Measurements from ENCODE around the gene SHMT2.

SHMT2 gene

GRCh38 chr12:57234233-57234570, 4.7 kb downstream of the SHMT2 start:
- TF ChIP-seq CSRNP3 (CRISPR knock-in tag; IDR thresholded peaks at IDR 0.05) (no peak), ZNF70 (CRISPR knock-in tag; IDR thresholded peaks at IDR 0.05) (no peak), OSR1 (CRISPR knock-in tag; IDR thresholded peaks at IDR 0.05) (no peak), ZFP3 (CRISPR knock-in tag; IDR thresholded peaks at IDR 0.05) (no peak), PATZ1 (CRISPR knock-in tag; IDR thresholded peaks at IDR 0.05; ENCODE audit: borderline replicate concordance) (no peak), ESRRG (CRISPR knock-in tag; IDR thresholded peaks at IDR 0.05) (no peak), ARNTL (CRISPR knock-in tag; IDR thresholded peaks at IDR 0.05; ENCODE audit: borderline replicate concordance, low read depth) (no peak), ZNF565 (CRISPR knock-in tag; conservative IDR thresholded peaks at IDR 0.05; ENCODE audit: low read depth) (no peak), TOX (CRISPR knock-in tag; IDR thresholded peaks at IDR 0.05; ENCODE audit: borderline replicate concordance) (no peak), POU6F1 (CRISPR knock-in tag; IDR thresholded peaks at IDR 0.05; ENCODE audit: borderline replicate concordance, low read depth) (no peak)
- no peak for ATAC-seq

- ATAC-seq: no peak
- no peak for TF ChIP-seq TOX (CRISPR knock-in tag; IDR thresholded peaks at IDR 0.05; ENCODE audit: borderline replicate concordance)
- TF ChIP-seq ESRRG (CRISPR knock-in tag; IDR thresholded peaks at IDR 0.05): no peak
- TF ChIP-seq CREB5 (CRISPR knock-in tag; IDR thresholded peaks at IDR 0.05; ENCODE audit: low read depth): no peak
- TF ChIP-seq TSHZ2 (CRISPR knock-in tag; IDR thresholded peaks at IDR 0.05): no peak
- TF ChIP-seq SNAI2 (CRISPR knock-in tag; IDR thresholded peaks at IDR 0.05): no peak
- TF ChIP-seq ZNF8 (CRISPR knock-in tag; IDR thresholded peaks at IDR 0.05): no peak
- TF ChIP-seq CSRNP3 (CRISPR knock-in tag; IDR thresholded peaks at IDR 0.05): no peak
- TF ChIP-seq TCF4 (CRISPR knock-in tag; IDR thresholded peaks at IDR 0.05; ENCODE audit: borderline replicate concordance): no peak
- no peak for TF ChIP-seq ZNF70 (CRISPR knock-in tag; IDR thresholded peaks at IDR 0.05)
- TF ChIP-seq GLIS3 (CRISPR knock-in tag; IDR thresholded peaks at IDR 0.05): no peak
- TF ChIP-seq ZC3H10 (CRISPR knock-in tag; IDR thresholded peaks at IDR 0.05): no peak
Observed at GRCh38 chr12:57234571-57235016, 5.1 kb downstream of the SHMT2 start.

- TF ChIP-seq CSDC2 (CRISPR knock-in tag; IDR thresholded peaks at IDR 0.05) (no peak), ZC3H10 (CRISPR knock-in tag; IDR thresholded peaks at IDR 0.05) (no peak), ESRRG (CRISPR knock-in tag; IDR thresholded peaks at IDR 0.05) (no peak), ZNF565 (CRISPR knock-in tag; conservative IDR thresholded peaks at IDR 0.05; ENCODE audit: low read depth) (no peak), RARB (CRISPR knock-in tag; IDR thresholded peaks at IDR 0.05) (no peak), GLIS3 (CRISPR knock-in tag; IDR thresholded peaks at IDR 0.05) (no peak), TOX (CRISPR knock-in tag; IDR thresholded peaks at IDR 0.05; ENCODE audit: borderline replicate concordance) (no peak), CREB5 (CRISPR knock-in tag; IDR thresholded peaks at IDR 0.05; ENCODE audit: low read depth) (no peak), ZNF8 (CRISPR knock-in tag; IDR thresholded peaks at IDR 0.05) (no peak), ZNF70 (CRISPR knock-in tag; IDR thresholded peaks at IDR 0.05) (no peak), BACH2 (CRISPR knock-in tag; IDR thresholded peaks at IDR 0.05; ENCODE audit: borderline replicate concordance) (no peak), OSR1 (CRISPR knock-in tag; IDR thresholded peaks at IDR 0.05) (no peak), TCF4 (CRISPR knock-in tag; IDR thresholded peaks at IDR 0.05; ENCODE audit: borderline replicate concordance) (no peak), ARNTL (CRISPR knock-in tag; IDR thresholded peaks at IDR 0.05; ENCODE audit: borderline replicate concordance, low read depth) (no peak), ZFP30 (CRISPR knock-in tag; IDR thresholded peaks at IDR 0.05) (no peak), ZFP3 (CRISPR knock-in tag; IDR thresholded peaks at IDR 0.05) (no peak), POU6F1 (CRISPR knock-in tag; IDR thresholded peaks at IDR 0.05; ENCODE audit: borderline replicate concordance, low read depth) (no peak)
- ATAC-seq: no peak
Observed at GRCh38 chr12:57235017-57235727, 5.7 kb downstream of the SHMT2 start.
